Non-pigmented ciliary epithelial cell (primary cell): Measurements from ENCODE around the gene SPRY4.
"Not testable (repeated sequence)": the region's sequence is repeated elsewhere in the genome, so short reads cannot be mapped to it uniquely, and the experiment has no call there.

Experiments
- DNase-seq: peaks from one replicate; pipeline ENCODE4 v3.0.0-alpha.2; 2010; ENCODE audit warnings: low read depth

Gene SPRY4, protein sequence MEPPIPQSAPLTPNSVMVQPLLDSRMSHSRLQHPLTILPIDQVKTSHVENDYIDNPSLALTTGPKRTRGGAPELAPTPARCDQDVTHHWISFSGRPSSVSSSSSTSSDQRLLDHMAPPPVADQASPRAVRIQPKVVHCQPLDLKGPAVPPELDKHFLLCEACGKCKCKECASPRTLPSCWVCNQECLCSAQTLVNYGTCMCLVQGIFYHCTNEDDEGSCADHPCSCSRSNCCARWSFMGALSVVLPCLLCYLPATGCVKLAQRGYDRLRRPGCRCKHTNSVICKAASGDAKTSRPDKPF

DNA sequence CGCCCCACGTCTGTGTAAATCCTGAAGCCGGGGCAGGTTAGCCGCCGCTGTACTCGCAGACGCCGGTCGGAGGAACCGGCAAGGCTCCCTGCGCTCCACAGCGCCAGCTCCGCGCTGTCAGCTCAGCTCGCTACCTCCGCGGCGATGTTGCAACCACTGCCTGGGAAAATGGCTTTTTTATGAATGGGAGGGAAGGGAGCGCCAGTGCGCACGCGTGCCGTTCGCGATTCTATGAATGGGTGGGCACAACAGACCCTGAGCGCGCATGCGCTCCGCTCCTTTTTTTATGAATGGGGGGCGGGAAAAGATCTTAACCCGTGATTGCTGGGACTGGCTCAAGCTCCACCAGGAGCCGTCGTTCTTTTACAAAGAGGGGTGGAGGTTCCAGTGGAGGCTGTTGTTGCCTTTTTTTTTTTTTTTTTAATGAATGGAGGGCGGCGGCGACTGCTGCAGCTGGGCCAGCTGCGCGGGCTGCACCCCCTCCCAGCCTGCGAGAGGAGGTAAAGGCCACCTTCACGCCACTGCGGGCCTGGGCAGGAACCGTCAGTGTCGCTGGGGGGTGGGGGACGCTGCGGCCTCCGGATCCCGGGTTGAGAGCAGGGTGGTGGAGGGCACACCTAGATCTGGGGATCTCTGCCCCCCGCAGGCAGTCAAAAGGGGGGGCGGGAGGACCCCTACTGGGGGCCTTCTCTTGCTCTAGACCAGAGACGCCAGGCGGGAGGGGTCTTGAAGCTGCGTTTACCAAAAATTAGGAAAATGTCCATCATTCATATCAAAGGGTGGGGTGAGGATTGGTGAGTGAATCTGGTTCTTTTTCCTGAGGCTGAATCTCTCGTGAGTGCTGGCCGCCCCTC, at the start of gene SPRY4:
SPRY4 (minus strand) TSS at position 151 of the 854 bp plus-strand sequence. CDS start 9,913 bp downstream, outside the sequence.
- DNase-seq, result peak; percentile 93

DNA sequence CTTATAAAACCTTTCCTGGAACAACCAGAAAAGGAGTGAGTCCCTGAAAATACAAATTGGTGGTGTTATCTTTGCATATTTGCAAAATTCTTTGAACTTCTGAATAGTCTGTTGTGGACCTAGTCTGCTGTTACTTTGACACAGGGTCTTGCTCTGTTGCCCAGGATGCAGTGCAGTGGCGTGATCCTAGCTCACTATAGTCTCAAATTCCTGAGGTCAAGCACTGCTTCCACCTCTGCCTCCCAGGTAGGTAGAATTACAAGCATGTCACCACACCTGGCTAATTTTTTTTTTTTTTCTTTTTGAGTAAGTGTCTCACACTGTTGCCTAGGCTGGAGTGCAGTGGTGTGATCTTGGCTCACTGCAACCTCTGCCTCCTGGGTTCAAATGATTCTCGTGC, 43.7 kb upstream of the SPRY4 start:
- DNase-seq, result no peak

DNA sequence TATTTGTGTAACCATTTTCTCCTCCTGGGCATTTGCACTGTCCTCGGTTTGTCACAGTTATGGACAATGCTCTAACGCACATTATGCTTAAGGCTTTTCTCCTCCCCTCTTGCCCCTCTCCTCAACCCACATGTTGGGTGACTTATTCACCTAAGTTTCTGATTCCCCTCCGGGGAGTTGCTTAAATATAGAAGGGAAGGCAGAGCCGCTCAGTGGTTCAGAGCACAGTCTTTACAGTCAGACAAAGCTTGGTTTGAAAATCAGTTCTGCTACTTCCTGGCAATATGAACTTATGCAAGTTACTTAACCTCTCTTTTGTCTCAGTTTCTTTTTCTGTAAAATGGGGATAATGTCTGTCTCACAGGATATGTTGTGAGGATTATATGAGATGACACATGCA, 41.2 kb upstream of the SPRY4 start:
- no peak for DNase-seq

DNA sequence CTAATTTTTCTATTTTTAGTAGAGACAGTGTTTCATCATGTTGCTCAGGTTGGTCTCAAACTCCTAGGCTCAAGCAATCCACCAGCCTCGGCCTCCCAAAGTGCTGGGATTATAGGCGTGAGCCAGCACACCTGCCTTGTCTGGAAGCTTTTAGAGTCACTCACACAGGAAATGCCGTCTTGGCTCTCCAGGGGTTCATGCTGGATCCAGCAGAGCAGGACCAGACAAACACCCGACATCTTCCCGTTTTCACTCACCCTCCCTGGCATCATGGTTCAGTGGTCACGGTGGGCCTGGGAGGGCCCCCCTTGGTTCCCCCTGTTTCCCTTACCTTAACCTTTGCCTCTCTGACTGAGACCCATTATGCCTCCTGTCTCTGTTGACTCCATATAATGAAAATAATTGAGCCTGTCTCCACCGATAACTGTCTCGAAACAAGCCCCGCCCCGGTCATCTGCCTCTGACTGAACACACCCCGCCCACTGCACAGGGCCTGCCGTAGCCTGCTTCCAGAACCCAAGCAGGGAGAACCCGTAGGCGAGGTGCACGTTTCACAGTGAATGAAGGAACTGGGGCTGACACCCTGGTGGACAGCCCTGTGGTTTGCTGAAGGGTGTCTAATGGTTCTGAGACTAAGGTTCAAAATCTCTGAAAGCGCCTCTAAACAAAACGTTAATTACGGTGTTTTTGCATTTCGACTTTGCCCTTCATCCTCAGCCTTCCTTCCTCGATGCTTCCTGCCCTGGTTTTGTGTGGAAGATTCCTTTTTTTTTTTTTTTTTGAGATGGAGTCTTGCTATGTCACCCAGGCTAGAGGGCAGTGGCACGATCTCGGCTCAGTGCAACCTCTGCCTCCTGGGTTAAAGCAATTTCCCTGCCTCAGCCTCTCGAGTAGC, 39.7 kb upstream of the SPRY4 start:
- no peak for DNase-seq

DNA sequence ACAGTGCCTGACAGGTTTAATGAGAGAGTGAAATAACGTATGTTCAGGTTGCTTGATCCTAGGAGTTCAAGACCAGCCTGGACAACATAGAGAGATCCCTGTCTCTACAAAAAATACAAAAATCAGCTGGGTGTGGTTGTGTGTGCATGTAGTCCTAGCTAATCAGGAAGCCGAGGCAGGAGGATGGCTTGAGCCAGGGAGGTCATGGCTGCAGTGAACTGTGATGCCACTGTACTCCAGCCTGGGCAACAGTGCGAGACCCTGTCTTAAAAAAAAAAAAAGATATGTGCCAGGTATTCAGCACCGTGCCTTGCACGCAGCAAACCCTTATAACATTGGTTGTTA, 38.8 kb upstream of the SPRY4 start:
- DNase-seq, result no peak

DNA sequence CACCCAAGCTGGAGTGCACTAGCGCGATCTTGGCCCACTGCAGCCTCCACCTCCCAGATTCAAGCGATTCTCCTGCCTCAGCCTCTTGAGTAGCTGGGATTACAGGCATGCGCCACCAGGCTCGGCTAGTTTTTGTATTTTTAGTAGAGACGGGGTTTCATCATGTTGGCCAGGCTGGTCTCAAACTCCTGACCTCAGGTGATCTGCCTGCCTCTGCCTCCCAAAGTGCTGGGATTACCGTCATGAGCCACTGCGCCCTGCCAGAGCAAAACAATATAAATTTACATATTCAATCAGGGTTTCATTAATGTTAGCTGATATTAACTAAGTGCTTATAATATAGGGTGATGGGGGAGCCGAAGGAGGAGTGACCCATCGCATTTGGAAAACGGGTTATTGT, 37.4 kb upstream of the SPRY4 start:
- not testable (repeated sequence) for DNase-seq

DNA sequence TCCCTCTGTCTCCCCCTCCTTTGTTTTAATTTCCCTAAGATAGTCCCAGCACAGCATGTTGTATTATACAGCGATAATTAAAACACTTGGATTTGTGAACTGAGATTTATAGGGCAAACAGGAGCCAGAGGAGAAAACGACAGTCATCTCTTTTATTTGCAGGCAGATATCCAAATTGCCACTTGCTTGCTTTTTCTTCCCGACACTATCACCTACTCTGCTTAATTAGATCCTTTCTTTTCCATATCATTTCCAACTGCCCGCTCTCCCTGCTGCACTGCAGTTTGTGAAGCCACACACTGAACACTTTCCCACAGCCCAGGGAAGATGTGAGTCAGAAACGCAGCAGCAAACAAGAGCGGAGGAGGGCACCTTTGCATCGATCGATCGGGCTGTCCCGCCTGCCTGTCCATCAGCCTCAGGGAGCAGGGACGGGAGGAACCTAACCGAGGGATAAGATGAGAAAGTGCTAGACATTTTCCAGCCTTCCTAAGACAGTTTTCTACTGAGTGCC, 35.8 kb upstream of the SPRY4 start:
- DNase-seq, result no peak

DNA sequence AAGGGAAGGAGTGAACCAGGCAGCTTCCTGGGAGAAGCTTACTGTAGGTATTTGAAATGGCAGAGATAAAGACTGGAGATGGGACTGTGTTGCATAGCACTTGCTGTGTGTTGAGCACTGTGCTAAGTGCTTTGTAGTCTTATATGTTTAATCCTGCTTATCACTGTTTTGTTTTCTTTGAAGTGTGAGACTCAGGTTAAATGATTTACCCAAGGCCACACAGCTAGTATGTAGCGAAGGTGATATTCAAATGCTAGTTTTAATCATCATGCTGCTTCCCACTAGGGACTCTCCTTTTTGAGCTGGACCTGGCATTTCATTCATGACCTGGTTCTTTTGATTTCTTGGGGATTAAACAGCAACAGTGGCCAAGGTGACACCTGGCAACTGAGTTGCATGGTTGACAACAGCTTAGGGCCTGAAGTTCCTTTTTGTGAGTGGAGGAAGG, 35.3 kb upstream of the SPRY4 start:
- no peak for DNase-seq

DNA sequence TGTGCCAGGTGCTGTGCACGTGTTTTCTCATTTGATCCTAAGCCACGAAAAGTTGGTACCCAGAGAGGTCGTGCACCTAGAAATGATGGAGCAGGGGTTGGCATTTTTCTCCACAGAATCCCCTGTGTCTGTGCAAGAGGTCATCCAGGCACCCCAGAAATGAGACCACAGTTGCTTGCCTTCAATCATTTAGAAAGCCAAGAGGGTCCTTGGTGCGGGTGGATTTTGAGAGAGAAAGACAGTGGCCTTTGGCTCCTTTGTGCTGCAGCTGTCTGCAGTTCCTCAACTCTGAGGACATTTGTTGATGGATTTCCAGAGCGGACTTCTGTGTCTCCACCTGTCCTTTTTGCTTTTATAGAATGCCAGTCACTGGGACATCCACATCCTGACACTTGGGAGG, 33.8 kb upstream of the SPRY4 start:
- DNase-seq, result no peak

DNA sequence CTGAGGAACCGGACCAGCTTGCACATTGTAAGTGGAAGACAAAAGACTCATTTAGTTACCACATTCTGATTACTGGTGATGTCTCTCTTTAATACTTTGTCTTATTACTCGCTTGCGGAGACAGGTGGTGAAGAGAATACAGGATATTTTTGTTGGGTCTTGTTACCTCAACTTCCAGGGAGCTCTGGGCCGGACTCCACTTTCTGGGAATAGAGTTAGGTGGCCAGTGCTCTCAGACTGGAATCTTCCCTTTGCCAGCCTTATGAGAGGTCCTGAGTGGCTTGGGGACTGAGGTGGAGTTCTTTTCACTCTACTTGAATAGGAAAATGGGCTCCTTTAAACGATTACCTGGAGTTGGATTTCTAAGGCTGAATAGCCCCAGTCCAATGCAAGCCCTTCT, 33.3 kb upstream of the SPRY4 start:
- no peak for DNase-seq

DNA sequence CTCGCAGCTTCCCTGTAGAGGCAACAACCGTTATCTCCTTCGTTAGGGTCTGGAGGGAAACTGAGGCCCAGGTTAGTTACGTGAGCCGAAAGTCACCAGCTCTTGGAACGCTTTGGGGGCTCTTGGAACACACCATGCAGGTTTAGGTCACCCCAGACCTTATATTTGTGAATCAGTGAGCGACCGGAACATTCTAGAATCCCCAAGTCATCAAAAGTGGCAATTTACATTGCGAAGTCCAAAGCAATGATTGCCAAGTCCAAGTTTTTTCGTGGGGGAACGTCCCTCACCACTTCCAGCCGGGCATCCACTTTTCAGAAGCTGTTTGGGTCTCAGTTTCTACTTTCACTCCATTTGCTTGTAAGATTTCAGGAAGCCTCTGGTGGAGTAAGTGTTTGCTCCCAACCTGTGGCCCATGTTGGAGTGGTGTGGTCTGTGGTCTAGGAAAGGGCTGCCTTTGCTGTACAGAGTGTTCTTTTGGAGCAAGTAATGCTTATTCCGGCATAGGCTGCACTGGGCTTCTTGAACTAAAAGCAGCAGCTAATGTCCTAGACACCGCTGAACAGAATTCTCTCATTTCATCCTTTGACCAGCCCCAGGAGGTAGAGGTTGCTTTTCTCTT, 32.8 kb upstream of the SPRY4 start:
- no peak for DNase-seq

DNA sequence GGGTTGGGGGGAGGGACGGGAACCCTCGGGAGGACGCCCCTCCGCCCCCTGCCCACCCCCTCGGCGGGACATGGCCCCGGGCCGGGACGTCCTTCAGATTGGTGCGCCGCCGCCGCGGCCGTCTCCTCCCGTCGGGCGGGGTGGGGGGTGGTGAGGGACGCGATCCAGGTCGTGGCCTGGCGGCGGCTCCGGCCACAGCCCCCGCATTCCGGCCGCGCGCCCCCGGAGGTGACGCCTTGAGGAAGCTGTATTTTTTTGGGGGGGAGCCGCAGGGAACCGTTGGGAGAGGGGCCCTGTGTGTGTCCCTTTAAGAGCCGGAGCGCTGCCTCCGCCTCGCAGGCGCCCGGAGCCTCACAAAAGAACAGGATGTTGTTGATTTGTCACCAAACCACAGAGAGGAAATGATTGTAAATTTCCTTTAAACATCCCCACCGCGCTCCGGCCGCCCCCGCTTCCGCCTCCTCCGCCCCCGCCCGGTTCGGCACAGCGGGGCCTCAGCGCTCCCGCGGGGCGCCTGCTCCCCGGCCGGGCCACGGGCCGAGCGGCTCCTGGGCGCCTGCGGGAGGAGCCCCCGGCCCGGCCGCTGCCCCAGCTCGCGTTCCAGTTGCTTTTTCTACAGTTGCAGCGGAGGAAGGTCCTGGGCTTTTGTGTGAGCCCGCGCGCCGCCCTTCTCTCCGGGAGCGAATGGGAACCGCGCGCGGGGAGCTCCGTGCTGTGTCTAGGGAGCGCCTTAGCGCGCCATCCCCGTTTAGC, 32.1 kb upstream of the SPRY4 start:
- DNase-seq, result peak; percentile 83

DNA sequence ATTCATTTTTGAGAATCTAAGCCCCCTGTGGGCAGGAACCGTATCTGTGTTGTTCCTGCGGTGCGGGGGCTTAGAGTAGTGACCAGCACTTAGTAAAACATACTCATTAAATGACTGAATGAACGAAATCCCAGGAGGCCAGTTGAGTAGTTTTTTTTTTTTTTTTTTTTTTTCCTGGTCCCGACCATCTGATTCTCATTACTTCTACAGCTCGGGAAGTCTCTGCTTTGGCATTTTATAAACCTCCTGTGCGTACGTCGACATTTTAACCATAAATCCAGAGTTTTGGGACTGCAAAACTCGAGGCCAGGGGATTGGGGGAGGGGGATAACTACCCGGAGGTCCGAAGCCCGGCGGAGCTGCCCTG, 31.5 kb upstream of the SPRY4 start:
- no peak for DNase-seq

DNA sequence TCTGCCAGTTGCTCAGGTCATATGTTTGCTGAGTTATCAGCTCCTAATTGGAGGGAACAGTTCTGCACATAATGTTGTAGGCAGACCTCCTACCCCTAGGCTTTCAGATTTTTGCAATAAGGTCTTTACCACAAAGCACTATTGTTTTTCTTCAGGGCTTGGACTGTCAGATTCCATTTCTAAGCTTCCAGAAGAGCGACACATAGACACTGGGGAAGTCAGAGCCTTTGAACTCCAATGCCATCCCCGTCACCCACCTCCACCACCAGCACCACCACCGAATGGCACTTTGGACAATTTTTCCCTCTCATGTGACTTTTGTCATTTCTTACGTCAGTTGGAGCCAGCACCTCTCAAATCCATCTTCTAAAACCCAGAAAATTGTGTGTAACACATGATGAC, 28.3 kb upstream of the SPRY4 start:
- DNase-seq, result no peak

DNA sequence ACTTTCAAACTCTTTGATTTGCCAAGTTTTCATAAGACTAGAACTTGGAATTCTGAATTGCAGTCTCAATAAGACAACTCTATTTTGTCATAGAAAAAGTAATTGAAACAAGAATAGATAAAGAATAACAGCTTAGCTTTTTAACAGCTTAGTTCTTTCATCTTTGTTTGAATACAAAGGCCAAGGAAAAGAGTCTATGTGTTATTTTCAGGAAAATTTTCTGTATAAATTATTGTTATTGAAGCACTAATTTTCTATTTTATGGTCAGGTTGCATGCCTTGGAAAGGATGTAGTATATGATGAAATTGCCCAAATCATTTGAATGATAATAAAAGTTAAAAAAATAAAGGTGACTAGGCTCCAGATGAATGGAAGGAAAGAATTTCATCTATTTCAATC, 25.2 kb upstream of the SPRY4 start:
- DNase-seq, result no peak

DNA sequence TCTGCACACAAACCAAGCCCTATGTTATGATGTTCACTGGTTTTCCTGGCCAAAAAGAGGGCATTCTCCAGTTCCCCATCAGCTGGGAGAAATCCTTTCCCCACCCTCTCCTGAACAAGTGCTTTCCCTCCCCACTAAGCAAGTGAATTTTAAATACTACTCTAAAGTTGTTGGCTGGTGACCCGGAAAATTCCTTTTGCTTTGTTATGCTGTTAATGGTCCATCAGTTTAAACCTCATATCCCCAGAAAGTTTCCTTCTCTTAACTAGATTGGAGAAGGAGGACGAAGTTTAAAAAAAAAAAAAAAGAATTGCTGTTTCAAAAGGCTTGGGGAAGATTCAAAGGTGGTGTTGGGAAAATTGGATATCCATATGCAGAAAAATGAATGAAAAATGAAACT, 21.9 kb upstream of the SPRY4 start:
- no peak for DNase-seq

DNA sequence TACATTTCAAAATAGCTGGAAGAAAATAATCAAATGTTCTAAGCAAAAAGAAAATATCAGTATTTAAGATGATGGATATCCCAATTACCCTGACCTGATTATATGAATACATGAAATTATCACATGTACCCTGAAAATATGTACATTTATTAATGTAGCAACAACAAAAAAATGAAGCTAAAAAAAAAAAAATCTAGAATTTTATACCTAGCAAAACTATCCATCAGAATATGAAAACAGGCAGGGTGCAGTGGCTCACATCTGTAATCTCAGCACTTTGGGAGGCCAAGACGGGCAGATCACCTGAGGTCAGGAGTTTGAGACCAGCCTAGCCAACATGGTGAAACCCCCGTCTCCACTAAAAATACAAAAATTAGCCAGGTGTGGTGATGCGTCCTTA, 20.1 kb upstream of the SPRY4 start:
- not testable (repeated sequence) for DNase-seq

DNA sequence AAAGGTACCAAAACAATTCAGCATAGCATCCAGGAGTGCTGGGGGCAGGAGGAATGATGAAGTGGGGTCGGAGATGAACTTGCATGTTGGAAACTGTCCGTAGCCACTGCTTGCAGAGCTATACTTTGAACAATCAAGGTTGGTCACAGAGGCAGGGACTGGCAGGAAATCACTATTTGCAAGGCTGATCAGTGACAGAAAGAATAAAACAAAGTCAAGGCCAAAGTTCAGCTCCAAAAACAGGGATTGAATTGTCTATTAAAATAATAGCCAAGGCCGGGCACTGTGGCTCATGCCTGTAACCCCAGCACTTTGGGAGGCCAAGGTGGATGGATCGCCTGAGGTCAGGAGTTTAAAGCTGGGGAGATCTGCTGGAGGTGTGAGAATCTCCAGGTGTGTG, 18.7 kb upstream of the SPRY4 start:
- no peak for DNase-seq

DNA sequence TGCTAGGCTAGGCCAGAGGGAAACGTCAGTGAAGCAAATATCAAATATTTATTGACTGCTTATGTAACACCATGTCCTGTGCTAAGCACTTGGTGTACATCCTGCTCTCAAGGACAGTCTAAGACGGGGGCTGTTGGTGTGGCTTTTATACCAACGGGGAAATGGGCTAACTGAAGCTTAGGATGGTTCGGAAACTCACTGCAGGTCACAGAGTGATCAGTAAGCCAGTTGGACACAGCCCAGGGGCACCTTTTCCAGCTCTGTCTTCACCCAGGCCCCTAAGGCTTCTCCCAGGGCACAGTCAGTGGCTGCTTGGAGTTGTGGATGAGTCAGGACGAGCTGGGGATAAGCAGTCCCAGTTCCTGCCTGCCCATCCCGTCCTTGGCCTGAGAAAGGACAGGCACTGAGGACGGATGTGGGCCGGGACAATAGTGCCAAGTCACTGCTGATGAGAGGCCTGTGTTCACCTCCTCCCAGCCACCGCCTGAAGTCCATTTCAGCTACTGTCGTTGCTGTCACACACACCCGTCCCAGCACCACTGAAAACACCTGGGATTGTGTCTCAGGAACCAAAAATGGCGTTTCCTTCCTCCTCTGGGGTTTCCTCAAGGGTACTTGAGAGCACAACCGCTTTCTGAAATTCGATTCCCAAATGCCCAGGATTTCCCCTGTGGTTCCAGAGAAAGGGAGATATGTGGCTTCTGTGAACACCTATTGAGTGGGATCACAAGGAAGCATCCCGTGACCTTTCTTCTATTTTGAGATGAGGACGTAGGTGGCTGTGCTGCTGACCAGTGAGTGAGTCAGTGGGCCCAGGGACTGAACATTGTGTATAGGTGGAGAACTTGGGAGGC, 17.5 kb upstream of the SPRY4 start:
- DNase-seq, result no peak

DNA sequence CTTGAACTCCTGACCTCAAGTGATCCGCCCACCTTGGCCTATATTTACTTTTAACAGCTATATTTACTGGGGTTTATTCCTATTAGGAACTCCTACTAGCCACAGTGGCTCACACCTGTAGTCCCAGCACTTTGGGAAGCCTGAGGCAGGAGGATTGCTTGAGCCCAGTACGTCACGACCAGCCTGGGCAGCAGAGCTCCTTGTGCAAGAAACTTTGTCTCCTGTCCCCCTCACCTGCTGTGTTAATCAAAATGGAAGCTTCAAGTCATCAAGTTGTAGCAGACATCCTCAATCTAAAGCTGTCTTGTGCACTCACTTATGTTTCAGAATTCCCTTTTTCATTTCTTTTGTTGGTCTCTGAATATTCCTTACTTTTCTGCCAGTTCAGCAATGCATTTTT, 15.0 kb upstream of the SPRY4 start:
- no peak for DNase-seq
